AML-193 (cell line): ENCODE data around the gene CUZD1.

Source experiments
- DNase-seq, 2 experiments: peaks; one replicate each; lab custom pipeline; 2025; lab: John Stamatoyannopoulos, UW

The CUZD1 gene

DNA sequence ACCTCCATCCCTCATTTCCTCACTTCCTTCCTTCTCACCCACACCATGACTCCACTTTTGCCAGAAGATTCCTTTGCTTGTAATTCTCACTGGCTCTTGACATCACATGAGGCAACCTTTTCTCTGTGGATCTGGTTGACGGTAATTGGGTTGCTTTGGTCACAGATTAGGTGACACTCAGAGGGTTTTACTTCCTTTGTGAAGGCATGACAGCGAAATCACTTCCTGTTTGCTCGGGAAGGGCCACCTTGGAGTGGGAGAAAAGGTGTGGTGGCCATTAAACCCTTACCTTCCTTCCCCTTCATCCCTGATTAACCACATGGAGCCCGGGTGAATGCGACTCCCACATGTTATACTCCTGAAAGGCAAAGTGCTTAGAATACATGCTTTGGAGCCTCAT is 30.2 kb downstream of the CUZD1 start:
- no peak for DNase-seq

DNA sequence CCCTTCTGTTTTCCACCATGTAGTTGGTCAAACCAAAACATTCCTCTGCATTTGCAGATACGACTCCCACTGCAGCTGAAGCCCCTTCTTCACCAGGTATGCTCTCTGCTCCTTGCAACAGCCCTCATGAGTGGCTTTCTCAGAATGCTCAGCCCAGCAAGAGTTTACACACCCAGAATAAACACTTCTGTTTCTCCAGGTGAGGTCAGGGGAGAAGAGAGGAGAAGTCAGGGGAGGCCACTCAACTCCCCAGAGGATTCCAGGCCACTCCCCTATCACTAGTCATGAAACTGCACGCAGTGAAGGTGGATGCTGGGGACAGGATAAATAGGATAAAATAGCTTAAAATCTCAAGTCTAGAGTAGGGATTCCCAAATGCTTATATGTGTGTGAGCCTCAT is 31.2 kb downstream of the CUZD1 start:
- DNase-seq, result no peak

DNA sequence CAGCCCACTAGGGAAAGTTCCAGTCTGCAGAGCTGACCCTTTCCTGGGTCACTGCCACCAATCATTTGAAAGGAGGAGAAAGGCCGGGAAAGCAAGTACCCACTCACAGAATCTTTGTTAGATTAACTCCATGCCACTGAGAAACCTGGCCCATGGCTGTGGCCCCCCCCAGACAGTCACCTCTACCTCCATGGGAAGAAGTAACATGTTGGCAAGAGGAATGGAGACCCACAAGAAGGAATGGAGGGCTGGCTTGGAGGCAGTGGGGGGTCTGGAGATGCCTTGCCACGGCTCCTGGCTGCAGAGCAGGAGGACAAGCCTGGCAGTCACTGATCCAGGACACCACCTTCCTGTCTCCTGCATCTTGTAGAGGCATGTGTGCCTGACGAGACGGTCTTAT is 32.9 kb downstream of the CUZD1 start:
- no peak for DNase-seq

DNA sequence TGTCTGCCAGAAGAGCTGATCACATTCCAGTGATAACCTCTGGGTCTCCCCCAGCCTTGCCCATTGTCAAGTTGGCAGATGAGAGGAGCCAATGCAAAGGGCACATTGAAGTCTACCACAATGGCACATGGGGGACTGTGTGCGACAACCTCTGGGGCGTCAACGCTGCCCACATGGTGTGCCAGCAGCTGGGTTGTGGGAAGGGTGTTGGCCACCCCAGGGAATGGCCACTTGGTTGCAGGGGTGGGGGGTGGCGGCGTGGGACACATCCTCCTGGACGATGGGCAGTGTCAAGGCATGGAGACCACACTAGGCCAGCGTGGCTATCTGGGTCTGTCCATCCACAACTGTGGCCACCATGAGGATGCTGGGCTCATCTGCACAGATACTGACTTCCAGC is 43.4 kb downstream of the CUZD1 start:
- DNase-seq, result no peak

DNA sequence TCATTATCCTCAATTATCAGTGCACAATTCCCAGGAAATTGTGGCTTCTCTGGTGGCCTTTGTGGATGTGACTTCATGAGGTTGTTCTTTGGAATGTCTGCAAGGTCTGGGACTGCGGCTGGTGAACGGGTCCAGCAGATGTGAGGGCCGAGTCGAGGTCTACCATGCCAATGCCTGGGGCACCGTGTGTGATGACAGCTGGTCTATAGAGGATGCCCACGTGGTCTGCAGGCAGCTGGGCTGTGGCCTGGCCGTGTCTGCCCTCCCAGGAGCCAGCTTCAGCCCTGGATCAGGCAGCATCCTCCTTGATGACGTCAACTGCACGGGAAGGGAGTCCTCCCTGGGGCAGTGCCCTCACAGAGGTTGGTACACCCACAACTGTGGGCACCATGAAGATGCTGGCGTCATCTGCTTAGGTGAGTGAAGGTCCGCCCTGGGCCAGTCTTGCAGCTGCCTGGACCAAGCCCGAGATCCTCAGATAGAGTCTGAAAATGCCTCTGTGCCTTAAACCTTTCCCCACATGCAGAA is 46.9 kb downstream of the CUZD1 start:
- DNase-seq, result no peak

DNA sequence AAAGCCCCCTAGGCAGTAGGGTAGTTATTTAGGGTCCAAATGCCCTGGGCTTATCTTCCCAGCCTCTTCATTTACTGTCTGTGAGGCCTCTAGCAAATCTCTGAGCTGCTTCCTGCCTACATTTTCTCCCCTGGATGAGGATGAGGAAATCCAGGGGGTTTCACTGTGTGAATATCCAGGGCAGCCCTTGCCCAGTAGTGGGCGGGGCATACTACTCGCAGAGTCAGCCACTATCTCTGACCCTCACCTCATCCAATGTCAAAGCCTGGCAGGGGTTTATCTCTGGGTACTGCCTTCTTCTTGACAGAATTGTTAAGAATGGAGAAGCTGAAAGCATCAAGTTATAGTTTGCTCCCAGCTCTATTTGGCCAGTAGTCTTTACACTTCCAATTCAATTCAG is 48.9 kb downstream of the CUZD1 start:
- DNase-seq, result no peak

DNA sequence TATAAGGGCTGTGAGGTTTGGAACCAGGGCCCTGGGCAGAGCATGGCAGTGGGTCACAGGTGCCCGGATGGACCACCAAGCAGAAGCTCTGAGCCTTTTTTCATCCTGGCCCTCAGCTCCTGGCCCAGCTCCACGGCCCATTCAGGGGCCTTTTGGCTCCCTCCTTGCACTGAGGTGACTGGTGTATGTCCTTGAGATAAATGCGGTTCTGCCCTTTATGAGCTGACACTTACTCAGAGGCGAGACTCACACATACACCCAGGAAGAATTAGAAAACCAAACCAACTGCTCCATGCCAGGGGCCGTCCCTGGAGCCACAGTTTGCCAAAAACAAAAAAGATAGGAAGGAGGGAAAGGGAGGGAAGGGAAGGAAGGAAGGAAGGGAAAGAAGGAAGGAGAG is 49.7 kb downstream of the CUZD1 start:
- no peak for DNase-seq

DNA sequence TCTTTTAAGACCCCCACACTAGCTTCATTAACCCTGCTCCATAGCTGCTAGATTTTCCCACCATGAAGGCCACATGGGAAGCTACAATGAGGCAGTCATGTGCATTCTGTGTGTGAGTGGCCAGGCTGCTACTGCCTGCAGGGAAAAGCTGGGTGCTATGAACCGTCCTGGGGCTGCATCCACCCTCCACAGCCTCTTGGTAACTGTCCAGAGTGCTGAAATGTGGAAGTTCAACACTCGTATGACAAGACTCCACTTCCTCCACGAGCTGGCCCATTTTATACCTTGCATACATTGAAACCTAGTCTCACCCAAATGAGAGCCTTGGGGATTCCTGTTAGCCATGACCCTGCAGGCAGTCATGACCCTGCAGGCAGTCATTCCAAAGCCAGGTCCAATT is 59.4 kb downstream of the CUZD1 start:
- DNase-seq, result no peak

DNA sequence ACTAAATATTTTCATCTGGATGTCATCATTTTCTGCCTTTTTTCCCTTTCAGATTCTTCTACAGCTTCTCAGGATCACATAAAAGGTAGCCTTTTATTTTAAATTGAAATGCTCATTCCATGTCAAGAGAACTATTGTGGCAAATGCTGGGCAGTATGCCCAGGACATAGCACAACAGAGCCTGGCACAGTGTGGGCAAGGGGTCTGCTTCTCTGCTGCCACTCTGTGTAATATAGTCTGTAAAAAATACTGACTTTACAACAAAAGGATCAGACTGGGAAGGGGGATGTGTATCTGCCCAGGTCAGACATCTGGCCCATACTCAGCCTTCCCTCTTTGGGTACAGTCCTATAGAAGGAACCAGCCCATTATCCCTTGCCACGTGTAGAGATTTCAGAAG is 62.7 kb downstream of the CUZD1 start:
- no peak for DNase-seq
